Astrocyte (in vitro differentiated cells and primary cell): Measurements from ENCODE around the gene GPR142. TPM values are rescaled to one million over a fixed set of nuclear protein-coding genes. Genes with fewer than 3 reads are reported as not detected.

Source experiments
- DNase-seq: peaks from one replicate; pipeline ENCODE4 v3.0.0-alpha.2; 2010; ENCODE audit warnings: low read depth
- FAIRE-seq: peaks from 2 replicates; lab custom pipeline; 2011; peaks lifted over from hg19 to GRCh38; lab: Jason Lieb, UNC
- H2AFZ ChIP-seq: 2 replicates; pipeline ENCODE4 v1.6.0; 2012; ENCODE audit warnings: low read depth, low read length, inconsistent platforms
- H3K27ac ChIP-seq: 2 replicates; pipeline ENCODE4 v1.5.1; 2011; ENCODE audit warnings: low read depth, low read length, inconsistent platforms
- H3K27me3 ChIP-seq: 2 replicates; pipeline ENCODE4 v1.6.0; 2011; ENCODE audit warnings: low read length, inconsistent platforms; ENCODE audit not compliant: insufficient read depth
- H3K36me3 ChIP-seq: 2 replicates; pipeline ENCODE4 v1.5.1; 2011; ENCODE audit warnings: low read length, inconsistent platforms; ENCODE audit not compliant: insufficient read depth
- H3K4me1 ChIP-seq: 2 replicates; pipeline ENCODE4 v1.5.1; 2011; ENCODE audit warnings: low read length, inconsistent platforms; ENCODE audit not compliant: insufficient read depth
- H3K4me2 ChIP-seq: 2 replicates; pipeline ENCODE4 v1.6.0; 2012; ENCODE audit warnings: low read length, inconsistent platforms
- H3K4me3 ChIP-seq: 2 replicates; pipeline ENCODE4 v1.5.1; 2011; ENCODE audit warnings: low read depth, mild to moderate bottlenecking, low read length, inconsistent platforms; ENCODE audit not compliant: insufficient read depth
- H3K79me2 ChIP-seq: 2 replicates; pipeline ENCODE4 v1.6.0; 2012; ENCODE audit warnings: mild to moderate bottlenecking, low read length, inconsistent platforms; ENCODE audit not compliant: insufficient read depth
- H3K9ac ChIP-seq: 2 replicates; pipeline ENCODE4 v1.6.0; 2012; ENCODE audit warnings: mild to moderate bottlenecking, low read length, inconsistent platforms
- H3K9me3 ChIP-seq: 2 replicates; pipeline ENCODE4 v1.5.1; 2012; ENCODE audit warnings: low read depth, mild to moderate bottlenecking, low read length, inconsistent platforms; ENCODE audit not compliant: insufficient read depth
- H4K20me1 ChIP-seq: 2 replicates; pipeline ENCODE4 v1.6.0; 2012; ENCODE audit warnings: low read length, inconsistent platforms; ENCODE audit not compliant: insufficient read depth
- H3K27ac Mint-ChIP-seq: one replicate; pipeline ENCODE4 v1.8.0; 2021; ENCODE audit warnings: mild to moderate bottlenecking, mixed read lengths; ENCODE audit not compliant: unreplicated experiment
- H3K27me3 Mint-ChIP-seq: one replicate; pipeline ENCODE4 v1.8.0; 2021; ENCODE audit warnings: low read depth, mixed read lengths; ENCODE audit not compliant: unreplicated experiment
- H3K36me3 Mint-ChIP-seq: one replicate; pipeline ENCODE4 v1.8.0; 2021; ENCODE audit warnings: low read depth, mixed read lengths; ENCODE audit not compliant: unreplicated experiment
- H3K4me1 Mint-ChIP-seq: one replicate; pipeline ENCODE4 v1.8.0; 2021; ENCODE audit warnings: low read depth, mixed read lengths; ENCODE audit not compliant: unreplicated experiment
- H3K4me3 Mint-ChIP-seq: one replicate; pipeline ENCODE4 v1.8.0; 2021; ENCODE audit warnings: mild to moderate bottlenecking, moderate library complexity, mixed read lengths; ENCODE audit not compliant: unreplicated experiment
- H3K9me3 Mint-ChIP-seq: one replicate; pipeline ENCODE4 v1.8.0; 2021; ENCODE audit warnings: mild to moderate bottlenecking, mixed read lengths; ENCODE audit not compliant: unreplicated experiment
- CTCF ChIP-seq: IDR thresholded peaks from 2 replicates; pipeline ENCODE4 v1.5.1; 2011; ENCODE audit warnings: low read depth, mild to moderate bottlenecking, inconsistent platforms, low read length, moderate library complexity; ENCODE audit not compliant: insufficient read depth
- EZH2 ChIP-seq: IDR thresholded peaks from 2 replicates; pipeline ENCODE4 v1.6.1; 2012; ENCODE audit warnings: mild to moderate bottlenecking, low read length, inconsistent platforms; ENCODE audit not compliant: insufficient read depth
- total RNA-seq: library from RNA; stranded (reverse); gene quantifications from 2 replicates; pipeline ENCODE4 v1.2.1, GENCODE V29; 2021

GPR142 gene
- total RNA-seq, 1 donor from 2014 or later, result not detected

GRCh38 chr17:74380959-74381808, 13.9 kb downstream of the GPR142 start:
- H3K4me3 ChIP-seq, result no peak overlapping the region
- no peak overlapping the region for H3K27ac ChIP-seq
- H3K9me3 ChIP-seq, result no peaks in the 10 kb centered on the region
- H2AFZ ChIP-seq, result no peak overlapping the region
- no peaks in the 10 kb centered on the region for H3K79me2 ChIP-seq
- Mint-ChIP-seq H3K36me3 (no peaks in the 10 kb centered on the region), H3K4me1 (no peaks in the 10 kb centered on the region), H3K9me3 (no peaks in the 10 kb centered on the region), H3K27ac (no peak overlapping the region), H3K4me3 (no peak overlapping the region), H3K27me3 (peaks cover 37% of the 10 kb centered on the region)
- no peak for TF ChIP-seq EZH2
- TF ChIP-seq CTCF, result no peak
- H3K4me2 ChIP-seq, result no peak overlapping the region
- no peaks in the 10 kb centered on the region for H4K20me1 ChIP-seq
- no peaks in the 10 kb centered on the region for H3K36me3 ChIP-seq
- no peak for DNase-seq
- H3K27me3 ChIP-seq, result no peaks in the 10 kb centered on the region
- no peak for FAIRE-seq
- no peak overlapping the region for H3K9ac ChIP-seq
- H3K4me1 ChIP-seq, result no peaks in the 10 kb centered on the region

DNA sequence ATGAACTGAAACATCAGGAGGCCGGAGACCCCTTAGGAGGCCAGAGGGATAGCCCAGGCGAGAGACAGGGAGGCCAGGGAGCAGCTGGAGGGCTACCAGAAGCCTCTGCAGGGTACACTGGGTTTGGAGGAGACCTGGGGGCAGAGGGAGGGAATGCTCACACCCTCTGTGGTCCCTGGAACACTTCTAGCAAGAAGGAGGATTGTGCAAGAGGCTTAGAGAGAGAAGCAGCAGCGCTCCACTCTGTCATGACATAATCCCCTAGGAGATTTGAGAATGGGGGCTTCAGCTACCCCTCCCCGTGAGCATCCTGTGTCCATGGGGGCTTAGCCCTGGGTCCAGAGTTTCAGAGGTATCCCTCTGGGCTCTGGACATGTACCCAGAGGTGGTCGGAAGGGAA, 15.8 kb downstream of the GPR142 start:
- no peaks in the 10 kb centered on the region for H3K9me3 Mint-ChIP-seq
- TF ChIP-seq EZH2 (no peak), CTCF (no peak)

DNA sequence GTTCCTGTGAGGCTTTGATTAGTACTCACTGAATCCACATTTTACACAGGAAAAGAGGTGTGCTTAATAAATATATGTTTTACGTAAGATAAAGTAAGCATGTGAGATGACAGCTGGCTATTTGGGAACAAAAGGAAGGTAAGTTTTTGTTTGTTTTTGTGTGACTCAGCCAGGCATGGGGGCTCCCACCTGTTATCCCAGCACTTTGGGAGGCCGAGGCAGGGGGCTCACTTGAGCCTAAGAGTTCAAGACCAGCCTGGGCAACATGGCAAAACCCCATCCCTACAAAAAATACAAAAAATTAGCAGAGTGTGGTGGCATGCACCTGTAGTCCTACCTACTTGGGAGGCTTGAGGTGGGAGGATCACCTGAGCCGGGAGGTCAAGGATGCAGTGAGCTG, 17.9 kb downstream of the GPR142 start:
- no peak overlapping the region for H3K4me2 ChIP-seq
- Mint-ChIP-seq H3K4me3 (no peak overlapping the region), H3K36me3 (no peaks in the 10 kb centered on the region), H3K9me3 (no peaks in the 10 kb centered on the region), H3K27ac (no peak overlapping the region), H3K27me3 (peaks cover 29% of the 10 kb centered on the region), H3K4me1 (peaks cover 6% of the 10 kb centered on the region)
- no peak overlapping the region for H3K27ac ChIP-seq
- H3K79me2 ChIP-seq, result no peaks in the 10 kb centered on the region
- TF ChIP-seq CTCF (no peak), EZH2 (no peak)
- H3K36me3 ChIP-seq, result no peaks in the 10 kb centered on the region
- no peak overlapping the region for H3K9ac ChIP-seq
- H3K27me3 ChIP-seq, result no peaks in the 10 kb centered on the region
- H2AFZ ChIP-seq, result no peak overlapping the region
- no peaks in the 10 kb centered on the region for H4K20me1 ChIP-seq
- no peak overlapping the region for H3K4me3 ChIP-seq
- no peaks in the 10 kb centered on the region for H3K9me3 ChIP-seq
- no peaks in the 10 kb centered on the region for H3K4me1 ChIP-seq
- DNase-seq (no peak), FAIRE-seq (no peak)

More for the DNA sequence above, 15.8 kb downstream of the GPR142 start:
- no peak overlapping the region for H3K9ac ChIP-seq
- H3K4me3 ChIP-seq, result no peak overlapping the region
- no peak overlapping the region for H3K27ac ChIP-seq
- no peak overlapping the region for H3K4me2 ChIP-seq
- no peaks in the 10 kb centered on the region for H4K20me1 ChIP-seq
- no peaks in the 10 kb centered on the region for H3K27me3 ChIP-seq
- no peaks in the 10 kb centered on the region for H3K9me3 ChIP-seq
- Mint-ChIP-seq H3K4me3 (no peak overlapping the region), H3K27ac (no peak overlapping the region), H3K4me1 (peaks cover 6% of the 10 kb centered on the region), H3K27me3 (peaks cover 23% of the 10 kb centered on the region), H3K36me3 (no peaks in the 10 kb centered on the region)
- H3K79me2 ChIP-seq, result no peaks in the 10 kb centered on the region
- H3K36me3 ChIP-seq, result no peaks in the 10 kb centered on the region
- no peak for FAIRE-seq
- no peak overlapping the region for H2AFZ ChIP-seq
- no peaks in the 10 kb centered on the region for H3K4me1 ChIP-seq
- DNase-seq, result no peak
